Measurements from ENCODE around the gene ECI2.

ECI2 gene

GRCh38 chr6:4128748-4129147 lies 6.6 kb downstream of the ECI2 start:
- DNase-seq (ENCODE audit: low read depth): no peak
- H3K4me3 ChIP-seq (ENCODE audit: low read depth, low read length): no peak overlapping the region
- TF ChIP-seq MAX (IDR thresholded peaks at IDR 0.05; ENCODE audit: low read depth, low read length) (no peak), CTCF (IDR thresholded peaks at IDR 0.05; ENCODE audit: low read depth, low read length) (no peak), MYC (IDR thresholded peaks at IDR 0.05; ENCODE audit: low read depth, low read length) (no peak), POLR2A (IDR thresholded peaks at IDR 0.05; ENCODE audit: extremely low read depth, insufficient read length) (no peak)

GRCh38 chr6:4128072-4128471 lies 7.3 kb downstream of the ECI2 start:
- DNase-seq (ENCODE audit: low read depth): no peak
- no peak for TF ChIP-seq MYC (IDR thresholded peaks at IDR 0.05; ENCODE audit: low read depth, low read length)
- H3K4me3 ChIP-seq (ENCODE audit: low read depth, low read length): no peak overlapping the region

GRCh38 chr6:4125933-4126864 lies 9.2 kb downstream of the ECI2 start:
- DNase-seq (ENCODE audit: low read depth): peak; percentile 37
- H3K4me3 ChIP-seq (ENCODE audit: low read depth, low read length): no peak overlapping the region
- TF ChIP-seq MYC (IDR thresholded peaks at IDR 0.05; ENCODE audit: low read depth, low read length) (no peak), MAX (IDR thresholded peaks at IDR 0.05; ENCODE audit: low read depth, low read length) (no peak), CTCF (IDR thresholded peaks at IDR 0.05; ENCODE audit: low read depth, low read length) (no peak), POLR2A (IDR thresholded peaks at IDR 0.05; ENCODE audit: extremely low read depth, insufficient read length) (no peak)

GRCh38 chr6:4125500-4125899 lies 9.9 kb downstream of the ECI2 start:
- no peak overlapping the region for H3K4me3 ChIP-seq (ENCODE audit: low read depth, low read length)
- no peak for DNase-seq (ENCODE audit: low read depth)
- TF ChIP-seq CTCF (IDR thresholded peaks at IDR 0.05; ENCODE audit: low read depth, low read length): no peak
- no peak for TF ChIP-seq POLR2A (IDR thresholded peaks at IDR 0.05; ENCODE audit: extremely low read depth, insufficient read length)
- no peak for TF ChIP-seq MYC (IDR thresholded peaks at IDR 0.05; ENCODE audit: low read depth, low read length)
- no peak for TF ChIP-seq MAX (IDR thresholded peaks at IDR 0.05; ENCODE audit: low read depth, low read length)

- DNase-seq (ENCODE audit: low read depth): no peak
- TF ChIP-seq MYC (IDR thresholded peaks at IDR 0.05; ENCODE audit: low read depth, low read length): no peak
- TF ChIP-seq POLR2A (IDR thresholded peaks at IDR 0.05; ENCODE audit: extremely low read depth, insufficient read length): no peak
- no peak for TF ChIP-seq CTCF (IDR thresholded peaks at IDR 0.05; ENCODE audit: low read depth, low read length)
- TF ChIP-seq MAX (IDR thresholded peaks at IDR 0.05; ENCODE audit: low read depth, low read length): no peak
- no peak overlapping the region for H3K4me3 ChIP-seq (ENCODE audit: low read depth, low read length)
These were observed 11.0 kb downstream of the ECI2 start for GRCh38 chr6:4124351-4124750.

- H3K4me3 ChIP-seq (ENCODE audit: low read depth, low read length): no peak overlapping the region
- no peak for TF ChIP-seq CTCF (IDR thresholded peaks at IDR 0.05; ENCODE audit: low read depth, low read length)
- no peak for TF ChIP-seq MAX (IDR thresholded peaks at IDR 0.05; ENCODE audit: low read depth, low read length)
- TF ChIP-seq POLR2A (IDR thresholded peaks at IDR 0.05; ENCODE audit: extremely low read depth, insufficient read length): no peak
- TF ChIP-seq MYC (IDR thresholded peaks at IDR 0.05; ENCODE audit: low read depth, low read length): no peak
- no peak for DNase-seq (ENCODE audit: low read depth)
These were observed 19.6 kb downstream of the ECI2 start for GRCh38 chr6:4115741-4116140.
